GM12801 (cell line): ENCODE measurements around the gene SLC35D2.

Source experiments
- TF ChIP-seq, protein P1 (sequence below): IDR thresholded peaks from one replicate; pipeline ENCODE4 v1.5.1; 2011; ENCODE audit warnings: control low read depth; ENCODE audit not compliant: insufficient read length; ENCODE audit errors: extremely low read depth

Gene SLC35D2

DNA sequence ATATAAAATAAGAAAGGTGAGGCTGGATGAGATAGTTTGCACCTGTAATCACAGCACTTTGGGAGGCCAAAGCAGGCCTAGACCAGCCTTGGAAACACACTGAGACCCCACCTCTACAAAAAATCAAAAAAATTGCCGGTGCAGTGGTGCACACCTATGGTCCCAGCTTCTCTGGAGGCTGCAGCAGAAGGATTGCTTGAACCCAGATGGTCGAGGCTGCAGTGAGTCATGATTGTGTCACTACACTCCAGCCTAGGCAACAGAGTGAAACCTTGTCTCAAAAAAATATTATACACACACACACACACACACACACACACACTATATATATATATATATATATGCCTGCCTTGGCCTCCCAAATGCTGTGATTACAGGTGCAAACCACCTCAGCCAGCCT lies 1.3 kb downstream of the SLC35D2 start:
- TF ChIP-seq, protein P1, sequence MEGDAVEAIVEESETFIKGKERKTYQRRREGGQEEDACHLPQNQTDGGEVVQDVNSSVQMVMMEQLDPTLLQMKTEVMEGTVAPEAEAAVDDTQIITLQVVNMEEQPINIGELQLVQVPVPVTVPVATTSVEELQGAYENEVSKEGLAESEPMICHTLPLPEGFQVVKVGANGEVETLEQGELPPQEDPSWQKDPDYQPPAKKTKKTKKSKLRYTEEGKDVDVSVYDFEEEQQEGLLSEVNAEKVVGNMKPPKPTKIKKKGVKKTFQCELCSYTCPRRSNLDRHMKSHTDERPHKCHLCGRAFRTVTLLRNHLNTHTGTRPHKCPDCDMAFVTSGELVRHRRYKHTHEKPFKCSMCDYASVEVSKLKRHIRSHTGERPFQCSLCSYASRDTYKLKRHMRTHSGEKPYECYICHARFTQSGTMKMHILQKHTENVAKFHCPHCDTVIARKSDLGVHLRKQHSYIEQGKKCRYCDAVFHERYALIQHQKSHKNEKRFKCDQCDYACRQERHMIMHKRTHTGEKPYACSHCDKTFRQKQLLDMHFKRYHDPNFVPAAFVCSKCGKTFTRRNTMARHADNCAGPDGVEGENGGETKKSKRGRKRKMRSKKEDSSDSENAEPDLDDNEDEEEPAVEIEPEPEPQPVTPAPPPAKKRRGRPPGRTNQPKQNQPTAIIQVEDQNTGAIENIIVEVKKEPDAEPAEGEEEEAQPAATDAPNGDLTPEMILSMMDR = no peak

DNA sequence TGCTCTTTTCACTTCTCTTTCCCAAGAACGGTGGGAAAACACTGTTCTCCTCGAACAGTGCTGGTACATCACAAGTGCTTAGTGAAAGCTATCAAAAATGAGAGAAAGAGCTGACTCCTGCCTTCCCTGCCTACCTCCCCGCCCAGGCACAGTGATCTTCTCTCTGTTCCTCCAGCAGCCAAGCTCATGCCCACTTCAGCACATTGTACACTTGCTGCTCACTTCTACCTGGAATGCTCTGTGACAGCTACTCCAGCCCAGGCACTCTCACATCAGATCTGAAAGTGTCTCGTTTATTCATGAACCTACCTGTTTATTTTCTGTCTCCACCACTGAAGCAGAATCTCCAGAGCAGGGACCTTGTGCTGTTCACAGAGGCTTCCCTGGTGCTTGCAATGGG lies 1.8 kb downstream of the SLC35D2 start:
- TF ChIP-seq, protein P1 = no peak

DNA sequence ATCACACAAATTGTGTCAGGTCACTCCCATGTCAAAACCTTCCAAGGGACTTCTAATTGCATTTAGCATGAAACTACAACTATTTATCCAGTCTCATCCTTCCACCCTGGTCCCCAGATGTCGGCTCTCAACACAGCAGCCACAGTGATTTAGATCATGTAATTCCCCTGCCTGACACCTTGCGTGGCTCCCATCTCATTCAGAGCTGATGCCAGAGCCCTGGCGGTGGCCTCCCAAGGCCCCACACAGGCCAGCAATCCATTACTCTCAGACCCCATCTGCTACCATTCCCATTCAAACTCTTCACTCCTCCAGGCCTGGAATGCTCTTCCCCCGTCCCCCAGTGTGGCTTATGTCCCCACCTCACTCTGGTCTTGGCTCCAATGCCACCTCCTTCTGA lies 2.4 kb downstream of the SLC35D2 start:
- TF ChIP-seq, protein P1 = no peak

DNA sequence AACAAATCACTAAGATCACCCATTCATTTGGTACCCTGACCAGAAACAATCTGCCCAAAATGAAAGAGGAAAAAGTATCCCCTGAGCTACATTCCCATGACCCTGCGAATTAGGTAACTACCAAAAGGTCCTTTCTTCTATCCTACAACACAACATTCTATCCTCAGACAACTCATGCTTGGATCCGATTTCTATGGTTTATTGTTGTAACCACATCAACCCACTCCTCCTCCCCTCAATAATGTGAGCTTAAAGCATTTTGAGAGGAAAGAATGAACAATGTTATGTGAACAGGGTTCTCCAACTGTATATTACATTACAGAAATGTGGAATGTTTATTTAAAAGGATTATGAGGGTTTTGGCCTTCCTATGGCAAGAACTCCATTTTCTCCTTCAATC lies 4.0 kb downstream of the SLC35D2 start:
- TF ChIP-seq, protein P1 = no peak

DNA sequence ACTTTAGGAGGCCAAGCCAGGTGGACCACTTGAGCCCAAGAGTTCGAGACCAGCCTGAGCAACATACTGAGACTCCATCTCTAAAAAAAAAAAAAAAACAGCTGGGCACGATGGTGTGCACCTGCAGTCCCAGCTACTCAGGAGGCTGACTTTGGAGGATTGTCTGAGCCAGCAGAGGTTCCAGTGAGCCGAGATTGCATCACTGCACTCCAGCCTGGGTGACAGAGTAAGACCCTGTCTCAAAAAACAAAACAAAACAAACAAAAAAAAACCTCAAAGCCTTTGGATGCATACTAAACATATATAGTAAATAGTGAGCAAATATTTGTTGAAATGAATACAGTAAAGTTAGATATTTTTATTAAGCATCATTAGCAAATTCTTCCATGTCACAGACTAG lies 5.3 kb downstream of the SLC35D2 start:
- TF ChIP-seq, protein P1 = no peak

DNA sequence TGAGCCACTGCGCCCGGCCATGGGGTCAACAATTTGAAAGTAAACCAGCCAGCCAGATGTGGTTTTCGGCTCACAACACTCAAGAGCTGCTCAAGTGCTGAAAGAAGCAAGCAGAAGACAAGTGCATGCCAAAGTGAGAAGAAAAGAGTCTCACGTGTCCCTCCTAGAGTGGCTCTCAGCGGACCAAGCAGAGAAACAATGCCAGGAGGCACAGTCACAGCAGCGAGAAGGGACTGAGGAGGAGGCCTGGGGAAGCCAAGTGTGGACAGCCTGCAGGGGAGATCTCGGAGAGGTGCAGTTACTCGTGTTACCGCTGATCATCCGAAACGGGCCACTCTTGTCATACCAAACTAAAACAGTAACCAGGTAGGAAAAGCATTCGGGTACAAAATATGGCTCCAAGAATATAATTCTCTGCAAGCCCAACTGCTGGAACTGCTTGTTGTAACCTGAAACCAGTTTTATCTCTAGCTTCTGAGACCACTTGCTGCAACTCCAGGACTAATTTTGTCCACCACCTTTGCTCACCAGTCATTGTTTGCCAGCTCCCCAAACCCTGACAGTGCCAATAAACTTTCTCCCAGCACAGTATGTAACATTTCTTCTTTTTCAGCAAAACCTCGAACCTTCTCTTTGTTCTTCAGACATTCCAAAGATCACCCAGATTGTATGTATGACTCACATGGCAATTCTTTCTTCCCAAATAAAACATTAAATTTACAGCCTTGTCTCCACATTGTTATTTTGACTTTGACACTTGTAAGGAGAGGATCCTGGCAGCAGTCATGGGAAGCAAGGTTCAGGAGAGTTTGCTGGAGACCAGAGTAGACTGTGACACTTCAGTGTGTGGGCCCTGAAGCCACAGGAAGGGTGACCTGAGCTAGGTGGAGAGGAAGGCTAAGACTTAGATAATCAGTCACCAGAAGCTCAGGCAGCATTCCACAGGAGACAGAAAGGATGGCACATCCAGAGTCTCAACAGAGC lies 6.3 kb downstream of the SLC35D2 start:
- TF ChIP-seq, protein P1 = no peak

DNA sequence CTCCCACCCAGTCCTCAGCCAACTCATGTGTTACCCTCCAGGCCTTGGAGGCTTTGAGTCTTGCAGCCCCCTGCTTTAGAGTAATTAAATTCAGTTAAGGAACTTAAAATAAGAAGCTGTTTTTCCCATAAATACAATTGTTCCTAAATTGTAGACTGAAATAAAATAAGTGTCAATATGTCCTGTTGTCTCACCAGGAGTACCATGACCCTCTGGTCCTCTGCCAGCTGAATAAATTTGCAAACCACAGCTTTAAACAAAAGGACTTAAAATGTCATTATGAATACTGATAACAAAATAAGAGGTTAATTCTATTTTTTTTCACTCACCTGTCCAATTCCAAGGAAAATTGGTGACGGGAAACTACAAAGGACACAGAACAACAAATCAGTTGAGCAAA lies 15.6 kb downstream of the SLC35D2 start:
- TF ChIP-seq, protein P1 = no peak
